Globus pallidus (tissue), 1 donor: Measurements from ENCODE around the gene GPRIN3.

Source experiments
- DNase-seq: peaks from one replicate; pipeline ENCODE4 v3.0.0-alpha.2; 2015; ENCODE audit warnings: low spot score

Gene GPRIN3

DNA sequence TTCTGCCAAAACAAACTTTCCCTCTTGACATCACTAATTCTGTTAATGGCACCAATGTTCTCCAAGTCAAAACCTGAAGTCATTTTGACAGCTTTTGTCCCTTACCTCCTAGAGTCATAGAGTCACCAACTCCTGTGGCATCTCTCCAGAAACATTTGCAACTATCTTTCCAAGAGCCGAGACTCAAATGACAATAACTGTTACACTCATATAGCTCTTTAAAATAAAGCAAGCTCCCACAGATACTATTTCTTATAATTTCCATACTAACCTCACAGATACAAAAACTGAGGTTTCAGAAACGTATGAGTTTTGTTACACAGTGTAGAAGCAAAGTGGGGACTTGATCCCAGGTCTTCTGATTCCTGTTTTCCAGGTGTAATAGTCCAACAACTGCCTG, 18.3 kb downstream of the GPRIN3 start:
- no peak for DNase-seq

GRCh38 chr4:89288430-89288829, 19.2 kb downstream of the GPRIN3 start:
- DNase-seq = no peak

DNA sequence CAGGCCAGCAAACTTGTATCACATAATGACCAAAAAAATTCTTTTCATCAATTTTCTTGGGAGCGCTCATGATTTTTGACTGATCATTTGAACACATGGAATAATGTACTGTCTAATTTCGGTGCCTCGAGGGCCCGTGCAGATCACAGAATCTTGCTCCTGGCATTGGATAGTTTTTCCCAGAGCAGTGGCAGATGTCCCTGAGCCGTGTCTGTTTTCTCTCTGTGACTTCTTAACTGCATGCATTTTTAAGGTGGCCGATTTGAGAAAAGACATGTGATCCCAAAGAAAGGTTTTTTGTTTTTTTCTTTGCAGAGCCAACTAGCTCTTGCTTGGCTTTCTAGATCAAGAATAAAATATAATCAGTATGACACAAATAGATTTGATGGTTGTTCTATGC, 19.7 kb downstream of the GPRIN3 start:
- no peak for DNase-seq

- no peak for DNase-seq
Measured at GRCh38 chr4:89285745-89286144, 21.9 kb downstream of the GPRIN3 start.

GRCh38 chr4:89284828-89285227, 22.8 kb downstream of the GPRIN3 start:
- no peak for DNase-seq

DNA sequence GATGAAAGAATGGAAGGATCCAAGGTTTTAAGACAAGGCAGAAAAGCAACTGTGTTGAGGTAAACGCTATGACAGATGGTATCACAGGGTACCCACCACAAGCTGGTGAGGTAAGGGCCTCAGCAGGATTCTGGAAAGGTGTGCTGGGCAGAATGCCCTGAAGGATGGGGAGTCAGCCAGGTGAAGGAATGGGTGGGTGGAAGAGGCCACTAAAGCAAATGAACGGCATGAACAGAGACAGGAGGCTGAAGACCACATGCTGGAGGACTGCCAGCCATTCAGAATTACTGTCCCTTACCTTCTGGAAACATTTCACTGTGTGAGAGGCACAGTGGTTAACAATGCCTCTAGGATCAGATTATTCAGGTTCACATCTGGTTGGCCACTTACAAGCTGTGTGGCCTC, 23.6 kb downstream of the GPRIN3 start:
- DNase-seq = no peak

- no peak for DNase-seq
Measured at GRCh38 chr4:89283226-89284009, 24.2 kb downstream of the GPRIN3 start.

DNA sequence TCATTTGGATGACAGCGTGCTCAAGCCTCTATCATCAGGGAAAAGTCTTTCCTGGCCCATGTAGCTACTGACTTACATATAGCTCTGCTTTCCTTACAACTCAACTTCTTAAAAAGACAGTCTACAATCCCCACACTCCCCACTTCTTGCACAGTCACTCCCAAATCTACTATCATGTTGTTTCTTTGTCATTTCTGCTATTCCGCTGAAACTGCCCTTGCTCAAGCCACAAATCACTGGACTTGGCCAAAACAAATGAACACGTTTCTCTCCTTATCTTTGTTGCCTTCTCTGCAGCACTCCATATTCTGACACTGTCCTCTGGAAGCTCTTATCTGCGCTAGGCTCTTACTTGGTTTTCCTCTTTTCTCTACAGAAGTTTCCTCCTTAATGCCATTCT, 28.2 kb downstream of the GPRIN3 start:
- DNase-seq = no peak

DNA sequence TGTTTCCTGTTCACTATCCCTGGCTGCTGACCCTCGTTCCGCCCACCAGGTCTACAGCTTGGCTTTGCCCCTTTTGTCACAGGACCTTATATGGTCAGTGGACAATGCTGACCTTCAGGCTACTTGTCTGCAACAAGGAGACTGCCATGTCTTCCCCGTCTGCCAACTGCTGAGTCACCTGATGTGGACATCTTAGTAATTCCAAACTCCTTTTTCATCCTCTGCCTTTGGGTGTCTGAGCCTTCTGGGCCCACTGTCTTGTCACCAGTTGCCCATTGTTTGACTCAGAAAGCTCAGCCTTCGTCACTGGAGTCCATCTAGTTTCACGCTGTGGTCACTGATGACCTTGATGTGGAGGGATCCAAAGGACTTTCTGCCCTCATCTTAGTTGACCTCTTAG, 30.2 kb downstream of the GPRIN3 start:
- DNase-seq = no peak

DNA sequence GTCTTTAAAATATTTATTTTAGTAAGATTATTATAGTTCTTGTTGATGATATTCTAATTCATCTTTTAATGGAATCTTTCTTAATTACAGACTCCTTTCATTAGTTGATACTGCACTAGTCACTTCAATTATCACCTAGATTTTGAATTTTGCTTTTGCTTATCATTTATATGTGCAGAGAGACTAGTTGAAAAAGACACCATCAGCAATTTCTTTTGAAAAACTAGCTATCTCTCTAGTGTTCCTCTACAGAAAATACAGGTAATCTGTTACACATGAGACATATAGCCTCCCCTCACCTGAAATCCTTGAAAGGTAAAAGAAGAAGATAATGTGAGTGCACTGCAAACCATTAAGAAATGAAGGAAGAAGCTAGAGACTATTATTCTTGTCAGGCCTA, 31.3 kb downstream of the GPRIN3 start:
- DNase-seq = no peak

DNA sequence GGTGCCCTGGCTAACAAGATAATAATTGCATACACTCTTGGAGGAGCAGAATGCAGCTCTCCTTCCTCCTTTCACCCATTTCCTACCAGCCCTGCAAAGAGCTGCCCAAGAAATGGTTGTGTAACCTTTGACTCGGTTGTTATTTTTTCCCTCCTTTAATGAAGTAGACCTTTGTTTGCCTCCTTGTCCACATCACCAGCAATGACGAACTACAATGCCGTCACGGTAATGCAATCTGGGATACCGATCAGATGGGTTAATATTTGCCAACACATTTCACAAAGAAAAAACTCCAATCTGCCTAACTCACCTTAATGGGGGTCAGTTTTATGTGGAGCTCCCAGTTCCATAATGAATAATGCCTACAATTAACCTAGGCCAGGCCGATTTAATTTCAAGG, 32.0 kb downstream of the GPRIN3 start:
- DNase-seq = no peak

GRCh38 chr4:89273741-89274141, 33.9 kb downstream of the GPRIN3 start:
- no peak for DNase-seq

- no peak for DNase-seq
Measured at GRCh38 chr4:89270792-89271191, 36.8 kb downstream of the GPRIN3 start.

DNA sequence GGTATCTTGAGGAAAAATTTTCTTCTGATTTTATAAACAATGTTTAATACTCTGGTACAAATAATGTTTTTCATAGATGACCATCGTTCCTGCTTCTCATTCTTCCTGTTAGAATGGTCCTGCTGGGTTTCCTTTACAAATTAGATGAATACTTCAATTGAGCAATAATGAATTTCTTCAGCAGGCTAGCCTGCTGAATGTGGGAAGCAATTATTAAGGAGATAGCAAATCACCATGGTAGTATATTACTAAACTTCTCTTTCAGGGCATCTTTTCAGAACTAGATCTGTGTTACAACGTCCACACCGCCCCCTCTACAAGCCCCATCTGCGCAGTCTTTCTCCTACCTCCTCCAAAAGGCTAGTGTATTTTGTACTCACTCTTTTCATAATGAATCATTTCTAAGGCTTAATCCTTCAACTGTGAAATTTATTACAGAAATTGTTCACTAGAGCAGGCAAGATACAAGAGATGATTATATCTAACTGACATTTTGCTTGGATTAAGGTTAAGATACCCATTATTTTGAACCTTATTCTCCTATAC, 38.4 kb downstream of the GPRIN3 start:
- DNase-seq = no peak

DNA sequence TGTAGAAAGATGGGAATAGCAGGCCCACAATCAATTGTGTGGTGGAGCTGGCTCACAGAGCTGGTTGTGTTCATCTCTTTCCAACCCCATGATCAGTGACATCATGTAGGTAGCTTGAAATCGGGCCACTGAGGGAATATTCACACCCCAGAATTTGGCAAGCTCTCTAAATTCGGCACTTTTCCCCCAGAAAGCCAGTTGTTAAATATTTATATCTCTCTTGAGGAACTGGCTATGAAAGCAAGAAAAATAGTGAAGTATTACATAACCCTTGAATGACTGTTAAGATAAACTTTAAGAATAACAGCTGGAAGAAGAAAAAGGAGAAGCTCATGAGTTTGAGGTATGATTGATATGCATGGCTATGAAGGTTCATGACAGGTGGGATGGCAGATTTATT, 38.9 kb downstream of the GPRIN3 start:
- no peak for DNase-seq

DNA sequence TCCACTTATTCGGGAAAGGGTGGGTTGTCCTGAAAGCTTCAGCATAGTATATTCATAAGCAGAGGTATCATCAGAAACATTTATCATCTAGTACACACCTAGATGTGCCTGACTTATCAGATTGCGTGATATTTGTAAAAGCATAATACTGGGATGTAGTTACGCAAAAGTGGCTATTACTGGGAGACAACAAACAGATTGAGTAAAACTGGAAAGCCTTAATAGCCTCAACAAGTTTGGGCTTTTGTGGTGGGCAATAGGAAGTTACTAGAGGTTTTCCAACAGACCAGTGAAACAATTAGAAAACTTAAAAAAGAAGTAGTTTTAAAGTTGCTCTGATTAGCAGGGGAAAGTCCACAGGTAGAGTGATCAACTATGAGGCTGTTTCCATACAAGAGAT, 39.8 kb downstream of the GPRIN3 start:
- DNase-seq = no peak

DNA sequence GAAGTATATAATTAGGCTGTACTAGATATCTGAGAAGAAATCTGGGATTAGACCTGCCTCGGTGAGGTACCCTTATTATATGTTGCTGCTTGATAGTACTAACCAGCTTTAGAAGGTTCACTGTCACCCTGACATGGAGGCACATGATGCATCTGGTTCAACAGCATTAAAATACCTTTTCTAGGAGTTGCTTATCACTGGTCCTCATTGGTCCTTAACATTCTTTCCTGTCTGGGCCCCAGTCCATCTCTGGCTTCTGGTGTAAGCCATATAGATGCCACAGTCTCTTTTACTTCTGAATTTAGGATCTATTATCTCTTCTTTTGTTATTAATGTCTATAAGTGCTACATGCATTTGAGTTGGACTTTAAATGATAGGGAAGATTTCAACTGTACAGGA, 40.2 kb downstream of the GPRIN3 start:
- DNase-seq = no peak

DNA sequence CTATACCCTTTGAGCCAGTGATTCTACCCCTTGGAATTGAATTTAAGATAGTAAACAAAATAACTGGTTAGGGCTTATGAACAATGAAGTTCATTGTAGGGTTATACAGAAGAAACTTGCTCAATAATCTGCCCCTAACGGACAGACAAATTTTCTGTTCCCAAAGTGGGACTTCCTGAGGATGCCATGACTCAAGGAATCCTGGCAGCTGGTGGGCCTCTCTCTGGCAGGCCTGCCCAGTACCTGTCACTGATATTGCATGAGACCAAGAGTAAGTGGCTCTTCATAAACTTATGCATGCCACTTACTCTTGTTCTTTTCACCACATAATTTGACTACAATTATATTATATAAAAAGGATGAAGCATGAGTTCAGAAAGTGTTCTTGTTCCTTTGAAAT, 41.5 kb downstream of the GPRIN3 start:
- DNase-seq = no peak

GRCh38 chr4:89263265-89263664, 44.3 kb downstream of the GPRIN3 start:
- no peak for DNase-seq

DNA sequence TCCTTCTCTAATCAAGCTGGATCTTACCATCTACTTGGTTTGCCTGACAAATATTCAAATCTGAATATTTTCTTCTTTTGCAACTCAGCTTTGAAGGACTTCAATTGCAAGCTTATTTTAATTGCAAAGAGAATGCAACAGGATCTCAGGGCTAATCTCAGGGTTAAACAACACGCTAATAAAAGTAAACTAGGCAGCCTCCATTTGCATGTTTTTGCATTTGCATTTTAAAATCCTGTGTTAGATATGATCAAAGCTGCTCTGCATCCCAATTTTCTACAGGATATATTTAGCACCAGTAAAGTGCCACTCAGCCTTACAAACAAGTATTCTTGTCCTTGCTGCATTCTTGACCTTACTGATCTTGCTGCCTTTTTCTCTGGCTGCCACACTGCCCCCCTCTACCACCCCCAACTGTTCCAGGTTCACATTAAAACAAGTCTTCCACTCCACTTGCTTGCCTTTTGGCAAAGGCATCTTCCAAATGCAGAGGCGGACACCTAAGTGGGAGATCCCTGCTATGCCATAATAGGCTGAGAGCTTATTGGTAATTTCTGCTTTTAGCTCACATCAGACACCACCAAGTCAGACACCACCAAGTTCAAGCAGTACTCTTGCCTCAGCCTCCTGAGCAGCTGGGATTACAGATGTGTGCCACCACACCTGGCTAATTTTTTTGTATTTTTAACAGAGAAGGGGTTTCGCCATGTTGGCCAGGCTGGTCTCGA, 48.1 kb downstream of the GPRIN3 start:
- DNase-seq = no peak

DNA sequence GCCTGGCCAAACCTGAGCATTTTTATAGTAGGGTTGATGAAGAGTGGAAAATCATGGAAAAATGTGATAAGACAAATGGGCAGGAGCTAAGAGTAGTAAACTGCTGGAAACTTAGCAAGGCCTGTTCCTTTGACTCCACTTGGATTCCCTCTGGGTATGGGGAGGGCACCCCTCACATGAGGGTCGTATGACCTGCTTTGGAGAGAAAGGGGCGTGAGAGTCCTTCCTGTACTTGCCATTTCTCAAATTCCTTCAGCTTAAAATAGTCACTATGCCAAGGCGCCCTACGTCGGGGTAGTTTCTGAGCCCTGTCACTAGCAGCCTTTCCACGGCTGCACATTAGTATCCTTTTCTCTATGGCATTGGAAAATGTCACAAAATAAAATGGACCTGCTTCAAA, 49.1 kb downstream of the GPRIN3 start:
- DNase-seq = no peak

- no peak for DNase-seq
Measured at GRCh38 chr4:89257376-89257775, 50.2 kb downstream of the GPRIN3 start.

- DNase-seq = no peak
Measured at GRCh38 chr4:89256203-89256800, 51.3 kb downstream of the GPRIN3 start.
